ENCODE data around the gene CAPN9.

GRCh38 chr1:230781594-230781993 lies 34.4 kb downstream of the CAPN9 start:
- TF ChIP-seq CTCF (IDR thresholded peaks at IDR 0.05) (no peak), EZH2 (IDR thresholded peaks at IDR 0.05) (no peak)

Measured in neural progenitor cell (in vitro differentiated cells).